Measurements from ENCODE around the gene SCD5.

SCD5 gene

DNA sequence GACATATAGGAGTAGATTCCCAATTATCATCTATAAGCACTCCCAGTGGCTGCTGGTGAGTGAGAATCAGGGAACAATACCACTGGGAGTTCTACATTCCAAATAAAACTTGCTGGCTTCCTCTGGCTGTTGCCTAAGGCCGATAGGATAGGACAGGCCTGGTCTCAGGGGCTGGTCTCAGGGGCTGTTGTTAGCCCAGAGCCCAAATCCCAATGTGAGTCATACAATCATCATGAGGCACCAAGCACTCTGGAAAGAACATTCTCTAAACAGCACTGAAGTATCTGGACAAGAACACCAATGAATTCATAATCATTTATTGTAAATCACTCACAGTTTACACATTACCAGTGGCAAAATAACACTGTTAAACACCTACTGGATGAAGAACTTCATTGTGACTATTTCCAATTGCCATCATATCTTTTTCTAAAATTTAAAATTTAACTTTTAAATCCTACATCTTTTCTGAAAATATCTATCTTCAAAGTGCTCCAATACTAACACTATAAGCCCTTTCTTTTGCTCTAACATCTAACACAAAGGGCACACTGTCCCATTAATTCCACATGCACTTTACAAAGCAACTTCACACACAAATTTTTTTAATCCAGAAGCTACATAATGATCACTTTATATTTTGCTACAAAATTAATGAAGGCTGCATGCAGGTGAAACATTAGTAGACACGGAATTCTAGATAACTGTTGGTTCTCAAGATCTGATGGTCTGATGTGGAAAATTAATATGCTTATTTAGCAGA, 169.2 kb downstream of the SCD5 start:
- Histone ChIP-seq H3K4me3 (replicated peaks; ENCODE audit: insufficient read depth, low read length) (no peak overlapping the region), H3K27ac (replicated peaks) (no peak overlapping the region), H3K27me3 (ENCODE audit: insufficient read depth, poor library complexity, severe bottlenecking) (no peaks in the 10 kb centered on the region)
- DNase-seq (ENCODE audit: low read depth in 1 of 2, low spot score in 1 of 2): no peak
- TF ChIP-seq SPI1 (IDR thresholded peaks at IDR 0.05; ENCODE audit: borderline replicate concordance, low read depth) (no peak), GABPA (IDR thresholded peaks at IDR 0.05; ENCODE audit: low read depth) (no peak), POLR2AphosphoS5 (IDR thresholded peaks at IDR 0.05; ENCODE audit: low read depth) (no peak)
- TF ChIP-seq, protein P1, sequence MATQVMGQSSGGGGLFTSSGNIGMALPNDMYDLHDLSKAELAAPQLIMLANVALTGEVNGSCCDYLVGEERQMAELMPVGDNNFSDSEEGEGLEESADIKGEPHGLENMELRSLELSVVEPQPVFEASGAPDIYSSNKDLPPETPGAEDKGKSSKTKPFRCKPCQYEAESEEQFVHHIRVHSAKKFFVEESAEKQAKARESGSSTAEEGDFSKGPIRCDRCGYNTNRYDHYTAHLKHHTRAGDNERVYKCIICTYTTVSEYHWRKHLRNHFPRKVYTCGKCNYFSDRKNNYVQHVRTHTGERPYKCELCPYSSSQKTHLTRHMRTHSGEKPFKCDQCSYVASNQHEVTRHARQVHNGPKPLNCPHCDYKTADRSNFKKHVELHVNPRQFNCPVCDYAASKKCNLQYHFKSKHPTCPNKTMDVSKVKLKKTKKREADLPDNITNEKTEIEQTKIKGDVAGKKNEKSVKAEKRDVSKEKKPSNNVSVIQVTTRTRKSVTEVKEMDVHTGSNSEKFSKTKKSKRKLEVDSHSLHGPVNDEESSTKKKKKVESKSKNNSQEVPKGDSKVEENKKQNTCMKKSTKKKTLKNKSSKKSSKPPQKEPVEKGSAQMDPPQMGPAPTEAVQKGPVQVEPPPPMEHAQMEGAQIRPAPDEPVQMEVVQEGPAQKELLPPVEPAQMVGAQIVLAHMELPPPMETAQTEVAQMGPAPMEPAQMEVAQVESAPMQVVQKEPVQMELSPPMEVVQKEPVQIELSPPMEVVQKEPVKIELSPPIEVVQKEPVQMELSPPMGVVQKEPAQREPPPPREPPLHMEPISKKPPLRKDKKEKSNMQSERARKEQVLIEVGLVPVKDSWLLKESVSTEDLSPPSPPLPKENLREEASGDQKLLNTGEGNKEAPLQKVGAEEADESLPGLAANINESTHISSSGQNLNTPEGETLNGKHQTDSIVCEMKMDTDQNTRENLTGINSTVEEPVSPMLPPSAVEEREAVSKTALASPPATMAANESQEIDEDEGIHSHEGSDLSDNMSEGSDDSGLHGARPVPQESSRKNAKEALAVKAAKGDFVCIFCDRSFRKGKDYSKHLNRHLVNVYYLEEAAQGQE (IDR thresholded peaks at IDR 0.05; ENCODE audit: insufficient replicate concordance, low read depth): no peak
- TF ChIP-seq, protein P2, sequence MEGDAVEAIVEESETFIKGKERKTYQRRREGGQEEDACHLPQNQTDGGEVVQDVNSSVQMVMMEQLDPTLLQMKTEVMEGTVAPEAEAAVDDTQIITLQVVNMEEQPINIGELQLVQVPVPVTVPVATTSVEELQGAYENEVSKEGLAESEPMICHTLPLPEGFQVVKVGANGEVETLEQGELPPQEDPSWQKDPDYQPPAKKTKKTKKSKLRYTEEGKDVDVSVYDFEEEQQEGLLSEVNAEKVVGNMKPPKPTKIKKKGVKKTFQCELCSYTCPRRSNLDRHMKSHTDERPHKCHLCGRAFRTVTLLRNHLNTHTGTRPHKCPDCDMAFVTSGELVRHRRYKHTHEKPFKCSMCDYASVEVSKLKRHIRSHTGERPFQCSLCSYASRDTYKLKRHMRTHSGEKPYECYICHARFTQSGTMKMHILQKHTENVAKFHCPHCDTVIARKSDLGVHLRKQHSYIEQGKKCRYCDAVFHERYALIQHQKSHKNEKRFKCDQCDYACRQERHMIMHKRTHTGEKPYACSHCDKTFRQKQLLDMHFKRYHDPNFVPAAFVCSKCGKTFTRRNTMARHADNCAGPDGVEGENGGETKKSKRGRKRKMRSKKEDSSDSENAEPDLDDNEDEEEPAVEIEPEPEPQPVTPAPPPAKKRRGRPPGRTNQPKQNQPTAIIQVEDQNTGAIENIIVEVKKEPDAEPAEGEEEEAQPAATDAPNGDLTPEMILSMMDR (IDR thresholded peaks at IDR 0.05; ENCODE audit: insufficient read depth, low read length): no peak

DNA sequence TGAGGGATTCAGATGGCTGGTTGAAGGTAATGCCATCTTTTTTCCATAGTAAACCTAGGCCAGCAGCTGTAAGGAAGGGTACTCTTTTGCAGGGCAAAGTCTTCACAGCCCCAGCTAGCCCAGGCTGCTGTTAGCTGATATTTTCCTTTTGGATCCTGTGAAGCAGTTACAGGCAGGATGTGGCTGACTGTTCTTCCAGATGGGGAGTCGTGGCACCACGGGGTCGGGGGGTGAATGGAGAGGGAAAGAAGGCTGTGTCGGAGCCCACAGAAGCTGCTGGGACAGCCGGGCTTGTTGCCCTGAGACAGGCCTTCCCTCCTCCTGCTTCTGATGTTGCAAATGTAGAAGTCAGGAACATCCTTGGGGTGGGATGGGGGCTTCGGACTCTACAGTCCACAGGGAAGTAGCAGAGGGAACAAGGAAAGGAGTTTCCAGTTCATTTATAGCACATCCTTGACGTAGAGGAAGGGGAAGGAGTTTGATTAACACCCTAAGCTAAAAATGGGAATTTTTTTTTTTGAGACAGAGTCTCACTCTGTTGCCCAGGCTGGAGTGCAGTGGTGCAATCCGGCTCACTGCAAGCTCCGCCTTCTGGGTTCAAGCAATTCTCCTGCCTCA, 172.2 kb downstream of the SCD5 start:
- TF ChIP-seq, protein P1 (IDR thresholded peaks at IDR 0.05; ENCODE audit: insufficient replicate concordance, low read depth): no peak
- TF ChIP-seq POLR2AphosphoS5 (IDR thresholded peaks at IDR 0.05; ENCODE audit: low read depth) (no peak), SPI1 (IDR thresholded peaks at IDR 0.05; ENCODE audit: borderline replicate concordance, low read depth) (no peak), GABPA (IDR thresholded peaks at IDR 0.05; ENCODE audit: low read depth) (no peak)
- TF ChIP-seq, protein P2 (IDR thresholded peaks at IDR 0.05; ENCODE audit: insufficient read depth, low read length): no peak
- no peak for DNase-seq (ENCODE audit: low read depth in 1 of 2, low spot score in 1 of 2)
- H3K27me3 ChIP-seq (ENCODE audit: insufficient read depth, poor library complexity, severe bottlenecking): no peaks in the 10 kb centered on the region
- no peak overlapping the region for H3K4me3 ChIP-seq (replicated peaks; ENCODE audit: insufficient read depth, low read length)
- no peak overlapping the region for H3K27ac ChIP-seq (replicated peaks)

DNA sequence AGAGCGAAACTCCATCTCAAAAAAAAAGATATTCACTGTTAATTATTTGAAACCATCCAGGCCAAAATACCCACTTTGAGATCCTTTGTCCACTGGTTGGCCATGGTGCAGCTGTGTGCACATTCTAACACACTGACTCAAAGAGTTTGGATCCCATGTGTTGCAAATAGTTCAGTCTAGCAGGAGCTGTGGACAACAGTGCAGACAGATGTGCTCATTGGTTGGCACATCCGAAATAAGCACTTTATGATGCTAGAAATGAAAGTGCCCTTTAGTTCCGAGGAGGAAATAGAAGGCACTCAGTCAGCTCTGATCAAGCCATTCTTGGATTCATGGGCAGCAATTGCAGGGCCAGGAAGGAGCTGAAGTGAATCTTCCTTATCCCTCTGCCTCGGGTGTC, 173.8 kb downstream of the SCD5 start:
- Histone ChIP-seq H3K27ac (replicated peaks) (no peak overlapping the region), H3K27me3 (ENCODE audit: insufficient read depth, poor library complexity, severe bottlenecking) (no peaks in the 10 kb centered on the region), H3K4me3 (replicated peaks; ENCODE audit: insufficient read depth, low read length) (no peak overlapping the region)
- DNase-seq (ENCODE audit: low read depth in 1 of 2, low spot score in 1 of 2): no peak
- TF ChIP-seq, protein P2 (IDR thresholded peaks at IDR 0.05; ENCODE audit: insufficient read depth, low read length): no peak
- TF ChIP-seq, protein P1 (IDR thresholded peaks at IDR 0.05; ENCODE audit: insufficient replicate concordance, low read depth): no peak
- TF ChIP-seq GABPA (IDR thresholded peaks at IDR 0.05; ENCODE audit: low read depth) (no peak), SPI1 (IDR thresholded peaks at IDR 0.05; ENCODE audit: borderline replicate concordance, low read depth) (no peak), POLR2AphosphoS5 (IDR thresholded peaks at IDR 0.05; ENCODE audit: low read depth) (no peak)

All from HL-60 (cell line).